Measurements from ENCODE around the gene PRG3. TPM values are rescaled to one million over a fixed set of nuclear protein-coding genes. Genes with fewer than 3 reads are reported as not detected.

Gene PRG3
- total RNA-seq, 1 donor from 2014 or later = not detected

GRCh38 chr11:57377107-57377506 lies 3.8 kb downstream of the PRG3 start:
- Mint-ChIP-seq H3K27me3 (ENCODE audit: unreplicated experiment) (peaks cover 29% of the 10 kb centered on the region), H3K27ac (ENCODE audit: unreplicated experiment) (no peak overlapping the region), H3K36me3 (ENCODE audit: unreplicated experiment) (no peaks in the 10 kb centered on the region), H3K4me3 (ENCODE audit: unreplicated experiment) (no peak overlapping the region), H3K9me3 (ENCODE audit: unreplicated experiment) (peaks cover 20% of the 10 kb centered on the region), H3K4me1 (ENCODE audit: low read depth, unreplicated experiment) (peaks cover 2% of the 10 kb centered on the region)
- TF ChIP-seq, protein P1, sequence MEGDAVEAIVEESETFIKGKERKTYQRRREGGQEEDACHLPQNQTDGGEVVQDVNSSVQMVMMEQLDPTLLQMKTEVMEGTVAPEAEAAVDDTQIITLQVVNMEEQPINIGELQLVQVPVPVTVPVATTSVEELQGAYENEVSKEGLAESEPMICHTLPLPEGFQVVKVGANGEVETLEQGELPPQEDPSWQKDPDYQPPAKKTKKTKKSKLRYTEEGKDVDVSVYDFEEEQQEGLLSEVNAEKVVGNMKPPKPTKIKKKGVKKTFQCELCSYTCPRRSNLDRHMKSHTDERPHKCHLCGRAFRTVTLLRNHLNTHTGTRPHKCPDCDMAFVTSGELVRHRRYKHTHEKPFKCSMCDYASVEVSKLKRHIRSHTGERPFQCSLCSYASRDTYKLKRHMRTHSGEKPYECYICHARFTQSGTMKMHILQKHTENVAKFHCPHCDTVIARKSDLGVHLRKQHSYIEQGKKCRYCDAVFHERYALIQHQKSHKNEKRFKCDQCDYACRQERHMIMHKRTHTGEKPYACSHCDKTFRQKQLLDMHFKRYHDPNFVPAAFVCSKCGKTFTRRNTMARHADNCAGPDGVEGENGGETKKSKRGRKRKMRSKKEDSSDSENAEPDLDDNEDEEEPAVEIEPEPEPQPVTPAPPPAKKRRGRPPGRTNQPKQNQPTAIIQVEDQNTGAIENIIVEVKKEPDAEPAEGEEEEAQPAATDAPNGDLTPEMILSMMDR (IDR thresholded peaks at IDR 0.05; ENCODE audit: partially characterized antibody, unreplicated experiment) = no peak
- DNase-seq = no peak

DNA sequence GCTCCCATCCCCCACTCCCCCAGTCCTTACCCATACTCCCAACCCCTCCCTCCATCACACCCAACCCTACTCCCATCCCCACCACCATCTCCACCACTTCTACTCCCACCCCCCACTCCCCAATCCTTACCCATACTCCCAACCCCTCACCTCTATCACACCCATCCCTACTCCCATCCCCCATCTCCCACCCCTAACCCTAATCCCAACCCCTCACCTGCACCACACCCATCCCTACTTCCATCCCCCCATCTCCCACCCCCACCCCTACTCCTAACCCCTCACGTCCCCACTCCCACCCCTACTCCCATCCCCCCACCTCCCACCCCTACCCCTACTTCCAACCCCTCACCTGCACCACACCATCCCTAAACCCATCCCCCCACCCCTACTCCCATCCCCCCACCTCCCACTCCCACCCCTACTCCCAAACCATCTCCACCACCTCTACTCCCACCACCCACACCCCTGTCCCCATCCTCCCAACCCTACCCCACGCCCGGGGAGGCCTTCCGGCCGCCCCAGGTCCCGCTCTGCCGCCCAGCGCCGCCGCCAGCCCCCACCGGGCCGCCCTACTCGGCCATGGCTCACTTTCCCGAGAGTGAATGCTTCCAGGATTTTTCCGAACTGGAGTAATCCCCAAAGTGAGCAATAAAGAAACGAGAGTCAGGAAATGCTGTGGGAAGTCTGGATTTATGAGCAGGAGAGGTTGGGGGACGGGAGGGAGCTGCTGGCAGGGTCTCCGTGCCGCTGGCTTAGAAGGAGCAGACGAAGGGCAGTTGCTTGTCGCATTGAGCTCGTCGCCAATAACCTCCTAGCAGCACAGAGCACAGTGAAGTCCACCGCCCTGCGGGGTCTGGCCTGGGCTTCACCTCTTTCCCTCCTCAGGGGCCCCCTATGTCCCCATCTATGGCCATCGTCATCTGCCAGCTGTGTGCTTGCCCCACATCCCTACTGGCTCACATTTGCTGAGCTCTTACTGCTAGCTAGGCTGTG lies 4.6 kb downstream of the PRG3 start:
- Mint-ChIP-seq H3K36me3 (ENCODE audit: unreplicated experiment) (no peaks in the 10 kb centered on the region), H3K4me3 (ENCODE audit: unreplicated experiment) (no peak overlapping the region), H3K27ac (ENCODE audit: unreplicated experiment) (no peak overlapping the region), H3K4me1 (ENCODE audit: low read depth, unreplicated experiment) (peaks cover 6% of the 10 kb centered on the region), H3K9me3 (ENCODE audit: unreplicated experiment) (peaks cover 23% of the 10 kb centered on the region), H3K27me3 (ENCODE audit: unreplicated experiment) (peaks cover 27% of the 10 kb centered on the region)
- TF ChIP-seq, protein P1 (IDR thresholded peaks at IDR 0.05; ENCODE audit: partially characterized antibody, unreplicated experiment) = no peak
- no peak for DNase-seq

GRCh38 chr11:57375490-57375889 lies 5.5 kb downstream of the PRG3 start:
- H3K27ac Mint-ChIP-seq (ENCODE audit: unreplicated experiment) = no peak overlapping the region
- DNase-seq = no peak
- H3K27me3 Mint-ChIP-seq (ENCODE audit: unreplicated experiment) = peaks cover 26% of the 10 kb centered on the region
- H3K4me1 Mint-ChIP-seq (ENCODE audit: low read depth, unreplicated experiment) = peaks cover 6% of the 10 kb centered on the region
- no peak overlapping the region for H3K4me3 Mint-ChIP-seq (ENCODE audit: unreplicated experiment)
- no peaks in the 10 kb centered on the region for H3K36me3 Mint-ChIP-seq (ENCODE audit: unreplicated experiment)
- H3K9me3 Mint-ChIP-seq (ENCODE audit: unreplicated experiment) = peaks cover 23% of the 10 kb centered on the region
- TF ChIP-seq, protein P1 (IDR thresholded peaks at IDR 0.05; ENCODE audit: partially characterized antibody, unreplicated experiment) = no peak

DNA sequence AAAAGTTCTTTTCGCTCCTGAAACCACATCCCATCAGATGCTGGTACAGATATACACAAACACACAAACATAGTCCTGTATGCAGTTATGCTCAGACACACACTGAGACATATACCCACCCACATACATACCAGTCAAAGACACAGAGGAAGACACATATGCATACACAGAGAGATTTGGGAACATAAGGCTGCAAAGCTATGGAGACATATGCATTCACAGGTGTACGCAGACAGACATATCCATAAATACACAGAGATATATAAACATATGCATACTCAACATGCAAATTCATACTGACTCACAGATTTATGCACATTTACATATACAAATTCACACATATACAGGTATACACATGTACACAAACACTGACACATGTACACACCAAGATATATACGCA lies 6.0 kb downstream of the PRG3 start:
- Mint-ChIP-seq H3K36me3 (ENCODE audit: unreplicated experiment) (no peaks in the 10 kb centered on the region), H3K4me3 (ENCODE audit: unreplicated experiment) (no peak overlapping the region), H3K4me1 (ENCODE audit: low read depth, unreplicated experiment) (peaks cover 6% of the 10 kb centered on the region), H3K27me3 (ENCODE audit: unreplicated experiment) (peaks cover 27% of the 10 kb centered on the region), H3K9me3 (ENCODE audit: unreplicated experiment) (peaks cover 23% of the 10 kb centered on the region), H3K27ac (ENCODE audit: unreplicated experiment) (no peak overlapping the region)
- TF ChIP-seq, protein P1 (IDR thresholded peaks at IDR 0.05; ENCODE audit: partially characterized antibody, unreplicated experiment) = no peak
- no peak for DNase-seq

DNA sequence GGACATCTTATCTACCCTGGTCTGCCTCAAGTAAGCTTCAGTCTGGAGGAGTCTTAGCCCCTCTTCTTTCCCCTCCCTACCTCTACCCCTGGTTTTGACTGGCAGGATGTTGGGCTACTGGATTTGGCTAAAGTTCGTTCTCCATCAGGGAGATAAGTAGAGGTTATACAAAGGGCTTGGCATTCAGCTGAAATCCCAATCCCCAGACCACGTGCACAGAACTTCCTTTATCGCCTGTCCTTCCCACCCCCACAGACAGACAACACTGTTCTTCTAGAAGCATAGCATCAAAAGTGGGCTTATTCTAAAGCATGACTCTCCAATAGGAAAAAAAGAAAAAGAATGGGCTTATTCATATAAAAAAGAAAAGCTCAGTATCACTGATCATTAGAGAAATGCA lies 7.8 kb downstream of the PRG3 start:
- peaks cover 6% of the 10 kb centered on the region for H3K4me1 Mint-ChIP-seq (ENCODE audit: low read depth, unreplicated experiment)
- no peak overlapping the region for H3K4me3 Mint-ChIP-seq (ENCODE audit: unreplicated experiment)
- H3K9me3 Mint-ChIP-seq (ENCODE audit: unreplicated experiment) = peaks cover 23% of the 10 kb centered on the region
- peaks cover 20% of the 10 kb centered on the region for H3K27me3 Mint-ChIP-seq (ENCODE audit: unreplicated experiment)
- DNase-seq = no peak
- TF ChIP-seq, protein P1 (IDR thresholded peaks at IDR 0.05; ENCODE audit: partially characterized antibody, unreplicated experiment) = no peak
- no peaks in the 10 kb centered on the region for H3K36me3 Mint-ChIP-seq (ENCODE audit: unreplicated experiment)
- H3K27ac Mint-ChIP-seq (ENCODE audit: unreplicated experiment) = peak overlapping the region; percentile 11

Data from glutamatergic neuron (in vitro differentiated cells).